H1 (cell line): ENCODE results near the gene CFAP61. TPM values are rescaled to one million over a fixed set of nuclear protein-coding genes. Genes with fewer than 3 reads are reported as not detected.

ENCODE experiments used
- CTCF ChIA-PET: fragments of 300-600 bp; sonication (Branson Sonifier 250); formaldehyde crosslinking; loops from one replicate; lab custom pipeline; 2021; ENCODE audit not compliant: partially characterized antibody; lab: Charles Lee
- POLR2A ChIA-PET: fragments of 300-600 bp; sonication (Branson Sonifier 250); formaldehyde crosslinking; loops from one replicate; lab custom pipeline; 2021; ENCODE audit warnings: inconsistent platforms; ENCODE audit not compliant: partially characterized antibody; lab: Charles Lee
- DNase-seq, 2 experiments: peaks; one replicate each; pipeline versions ENCODE4 v3.0.0 to v3.0.0-alpha.2; 2010 to 2022; ENCODE audit warnings: low spot score in 2 of 2, low read depth in 1 of 2, mixed read lengths in 1 of 2
- FAIRE-seq: peaks from 2 replicates; lab custom pipeline; 2011; peaks lifted over from hg19 to GRCh38; lab: Jason Lieb, UNC
- H2AFZ ChIP-seq: 2 replicates; pipeline ENCODE4 v1.8.1; 2012; ENCODE audit warnings: low read length, inconsistent platforms
- H2AK5ac ChIP-seq: 2 replicates; pipeline ENCODE4 v1.6.1; 2013; ENCODE audit warnings: low read depth, low read length
- H2BK120ac ChIP-seq: replicated peaks from 2 replicates; pipeline ENCODE3; 2013; ENCODE audit warnings: low read depth, low read length, inconsistent platforms
- H2BK12ac ChIP-seq: 2 replicates; pipeline ENCODE4 v1.6.1; 2013; ENCODE audit warnings: low read depth, low read length
- H2BK15ac ChIP-seq: 2 replicates; pipeline ENCODE4 v1.6.1; 2013; ENCODE audit warnings: low read length
- H2BK20ac ChIP-seq: 2 replicates; pipeline ENCODE4 v1.6.1; 2013; ENCODE audit warnings: low read length
- H2BK5ac ChIP-seq: 2 replicates; pipeline ENCODE4 v1.6.1; 2013; ENCODE audit warnings: low read depth, low read length
- H3K14ac ChIP-seq: 2 replicates; pipeline ENCODE4 v1.6.1; 2013; ENCODE audit warnings: inconsistent platforms; ENCODE audit not compliant: insufficient read length
- H3K18ac ChIP-seq: 2 replicates; pipeline ENCODE4 v1.6.1; 2013; ENCODE audit warnings: low read length; ENCODE audit errors: extremely low read depth
- H3K23ac ChIP-seq: 2 replicates; pipeline ENCODE4 v1.6.1; 2013; ENCODE audit warnings: inconsistent platforms; ENCODE audit not compliant: insufficient read length
- H3K23me2 ChIP-seq: 2 replicates; pipeline ENCODE4 v1.6.1; 2013; ENCODE audit warnings: low read depth, low read length
- H3K27ac ChIP-seq: 2 replicates; pipeline ENCODE4 v1.6.1; 2011; ENCODE audit warnings: low read depth, low read length, inconsistent platforms
- H3K27me3 ChIP-seq, 4 experiments: replicated peaks in 1 of 4; 1 replicate in 1 of 4; 2 replicates in 3 of 4; pipeline versions ENCODE4 v1.6.1 to v1.8.1; 2011 to 2013; ENCODE audit warnings: low read length in 3 of 4, mild to moderate bottlenecking in 3 of 4, inconsistent platforms in 2 of 4, mixed read lengths in 2 of 4, moderate library complexity in 1 of 4; ENCODE audit not compliant: control insufficient read depth in 3 of 4, insufficient read depth in 3 of 4; ENCODE audit errors: extremely low read depth in 1 of 4
- H3K36me3 ChIP-seq, 4 experiments: 2 replicates each; pipeline versions ENCODE4 v1.6.1 to v1.8.1; 2011 to 2013; ENCODE audit warnings: mild to moderate bottlenecking in 4 of 4, low read length in 3 of 4, moderate library complexity in 2 of 4, control low read depth in 1 of 4, inconsistent platforms in 1 of 4; ENCODE audit not compliant: insufficient read depth in 4 of 4, control insufficient read depth in 2 of 4
- H3K4ac ChIP-seq: replicated peaks from 2 replicates; pipeline ENCODE3; 2013; ENCODE audit warnings: low read length, low read depth, mixed read lengths, inconsistent platforms; ENCODE audit not compliant: insufficient read length
- H3K4me1 ChIP-seq, 4 experiments: replicated peaks in 1 of 4; 1 replicate in 1 of 4; 2 replicates in 3 of 4; pipeline versions ENCODE4 v1.6.1 to v1.8.1; 2011 to 2013; ENCODE audit warnings: low read length in 3 of 4, inconsistent platforms in 2 of 4, mixed read lengths in 1 of 4; ENCODE audit not compliant: insufficient read depth in 4 of 4, control insufficient read depth in 3 of 4
- H3K4me2 ChIP-seq, 2 experiments: 2 replicates each; pipeline versions ENCODE4 v1.6.1 to v1.8.1; 2011 to 2013; ENCODE audit warnings: low read depth in 2 of 2, low read length in 2 of 2, control low read depth in 1 of 2, inconsistent platforms in 1 of 2, mild to moderate bottlenecking in 1 of 2; ENCODE audit not compliant: insufficient read depth in 1 of 2
- H3K4me3 ChIP-seq, 4 experiments: fragments of 200-600, 300-600 bp in 1 of 4; sonication (generic), shearing (Covaris generic), sonication (Bioruptor Twin) in 1 of 4; 2 replicates each; pipeline versions ENCODE4 v1.5.1 to v1.8.1; 2011 to 2016; ENCODE audit warnings: low read length in 4 of 4, low read depth in 3 of 4, control low read depth in 2 of 4, inconsistent platforms in 2 of 4, mild to moderate bottlenecking in 2 of 4, mixed read lengths in 1 of 4, moderate library complexity in 1 of 4; ENCODE audit not compliant: insufficient read depth in 2 of 4; ENCODE audit errors: extremely low read depth in 1 of 4
- H3K56ac ChIP-seq: replicated peaks from 2 replicates; pipeline ENCODE3; 2013; ENCODE audit warnings: low read depth, mild to moderate bottlenecking, mixed read lengths, low read length, inconsistent platforms; ENCODE audit not compliant: insufficient read length
- H3K79me1 ChIP-seq: 2 replicates; pipeline ENCODE4 v1.6.1; 2013; ENCODE audit warnings: low read depth, low read length, control low read depth
- H3K79me2 ChIP-seq, 2 experiments: 2 replicates each; pipeline versions ENCODE4 v1.6.1 to v1.8.1; 2012 to 2013; ENCODE audit warnings: low read length in 2 of 2, mild to moderate bottlenecking in 2 of 2, inconsistent platforms in 1 of 2; ENCODE audit not compliant: insufficient read depth in 2 of 2, control insufficient read depth in 1 of 2
- H3K9ac ChIP-seq, 4 experiments: replicated peaks in 1 of 4; 1 replicate in 1 of 4; 2 replicates in 3 of 4; pipeline versions ENCODE4 v1.6.1 to v1.8.1; 2011 to 2013; ENCODE audit warnings: low read depth in 3 of 4, low read length in 3 of 4, control low read depth in 2 of 4, mild to moderate bottlenecking in 2 of 4, moderate library complexity in 2 of 4, inconsistent platforms in 1 of 4; ENCODE audit errors: extremely low read depth in 1 of 4
- H3K9me3 ChIP-seq, 2 experiments: 2 replicates each; pipeline versions ENCODE4 v1.6.1 to v1.8.1; 2012 to 2013; ENCODE audit warnings: mild to moderate bottlenecking in 2 of 2, moderate library complexity in 2 of 2, control low read depth in 1 of 2, inconsistent platforms in 1 of 2, low read depth in 1 of 2, low read length in 1 of 2, mixed read lengths in 1 of 2; ENCODE audit not compliant: insufficient read depth in 2 of 2
- H4K20me1 ChIP-seq, 2 experiments: replicated peaks in 1 of 2; 2 replicates each; pipeline versions ENCODE3 to v1.8.1; 2011 to 2013; ENCODE audit warnings: inconsistent platforms in 2 of 2, low read length in 2 of 2, mild to moderate bottlenecking in 1 of 2; ENCODE audit not compliant: insufficient read depth in 2 of 2, control insufficient read depth in 1 of 2
- H4K5ac ChIP-seq: 2 replicates; pipeline ENCODE4 v1.6.1; 2013; ENCODE audit warnings: low read length, low read depth, mixed read lengths, inconsistent platforms; ENCODE audit not compliant: insufficient read length
- H4K8ac ChIP-seq: 2 replicates; pipeline ENCODE4 v1.8.0; 2013; ENCODE audit warnings: mild to moderate bottlenecking, moderate library complexity, low read length, inconsistent platforms; ENCODE audit not compliant: insufficient read depth; ENCODE audit errors: extremely low read depth
- H4K91ac ChIP-seq: replicated peaks from 2 replicates; pipeline ENCODE3; 2013; ENCODE audit warnings: low read length, mixed read lengths, inconsistent platforms; ENCODE audit not compliant: insufficient read length
- ASH2L ChIP-seq: fragments of 200-600, 300-600 bp; sonication (generic); IDR thresholded peaks from one replicate; pipeline ENCODE4 v1.7.1; 2017; ENCODE audit warnings: low read length
- BCL11A ChIP-seq, 2 experiments: IDR thresholded peaks; one replicate each; pipeline ENCODE4 v1.6.1; 2011; ENCODE audit warnings: low read depth in 2 of 2, low read length in 2 of 2, mild to moderate bottlenecking in 2 of 2
- CREB1 ChIP-seq: IDR thresholded peaks from 2 replicates; pipeline ENCODE4 v1.6.1; 2012; ENCODE audit warnings: inconsistent platforms
- KDM4A ChIP-seq: IDR thresholded peaks from one replicate; pipeline ENCODE4 v1.7.1; 2012; ENCODE audit warnings: low read depth, mild to moderate bottlenecking, moderate library complexity, low read length, inconsistent platforms; ENCODE audit not compliant: severe bottlenecking
- KDM5A ChIP-seq: fragments of 200-600 bp; IDR thresholded peaks from 2 replicates; pipeline ENCODE4 v1.7.1; 2012; ENCODE audit warnings: mild to moderate bottlenecking, low read length, inconsistent platforms, mixed read lengths
- PHF8 ChIP-seq: fragments of 200-600 bp; sonication (generic); conservative IDR thresholded peaks from 2 replicates; pipeline ENCODE4 v1.7.1; 2012; ENCODE audit warnings: low read depth, mild to moderate bottlenecking, inconsistent platforms, low read length, moderate library complexity
- POLR2AphosphoS5 ChIP-seq: IDR thresholded peaks from 2 replicates; pipeline ENCODE4 v1.6.1; 2011; ENCODE audit warnings: low read depth, low read length
- RNF2 ChIP-seq: fragments of 200-900, 300-1000 bp; sonication (generic); IDR thresholded peaks from 2 replicates; pipeline ENCODE4 v1.7.1; 2016; ENCODE audit warnings: borderline replicate concordance, low read depth, mild to moderate bottlenecking, antibody characterized with exemption, low read length; ENCODE audit not compliant: poor library complexity, severe bottlenecking; ENCODE audit errors: missing control alignments
- SP2 ChIP-seq: IDR thresholded peaks from 2 replicates; pipeline ENCODE4 v1.6.1; 2012; ENCODE audit warnings: mild to moderate bottlenecking, low read length, inconsistent platforms
- SP4 ChIP-seq: IDR thresholded peaks from 2 replicates; pipeline ENCODE4 v1.6.1; 2012; ENCODE audit warnings: low read length, inconsistent platforms
- SRF ChIP-seq: IDR thresholded peaks from 2 replicates; pipeline ENCODE4 v1.6.1; 2011; ENCODE audit warnings: mild to moderate bottlenecking, low read depth, low read length, moderate library complexity
- TAF7 ChIP-seq: optimal IDR thresholded peaks from 2 replicates; pipeline ENCODE3; 2011; ENCODE audit warnings: low read depth, mild to moderate bottlenecking, inconsistent platforms, low read length, moderate library complexity, borderline replicate concordance
- TCF12 ChIP-seq: IDR thresholded peaks from 2 replicates; pipeline ENCODE4 v1.6.1; 2011; ENCODE audit warnings: low read depth, mild to moderate bottlenecking, low read length
- polyA plus RNA-seq, 7 experiments: library from polyadenylated mRNA; depleted of rRNA in 3 of 7; stranded (reverse) in 5 of 7; unstranded in 2 of 7; fragments of >200 nt in 5 of 7; fragments of 200-250 nt in 2 of 7; gene quantifications; 1 replicate in 5 of 7; 2 replicates in 1 of 7; 4 replicates in 1 of 7; pipeline versions ENCODE4 v1.2.1 to v1.2.3, GENCODE V29; 2011 to 2013; ENCODE audit warnings: missing spikeins in 2 of 7, mixed read lengths in 2 of 7
- total RNA-seq: library from RNA; stranded (reverse); fragmentation: NEBNext Ultra II Directional; extraction: Animal tissue kit (Norgen Biotek cat#: 25700); gene quantifications from 2 replicates; pipeline ENCODE4 v1.2.1, GENCODE V29; 2021

Gene CFAP61
- total and polyA plus RNA-seq, 2 of the 8 experiments (the other 6 are each of a cell fraction or from before 2014, with no cell fraction given), result 0.29 to 0.61 TPM

- H3K79me2 ChIP-seq, result peaks cover 13 to 75% of the 10 kb centered on the region in 2 experiments
- CTCF ChIA-PET, result no interaction called here
- TF ChIP-seq SP2 (no peak), TCF12 (no peak), PHF8 (no peak), SRF (no peak), CREB1 (no peak), ASH2L (no peak), KDM5A (no peak), RNF2 (no peak), BCL11A (IDR thresholded peaks at IDR 0.05; ENCODE audit: low read depth in 2 of 2, low read length in 2 of 2) (no peak), POLR2AphosphoS5 (no peak), TAF7 (no peak), SP4 (no peak), KDM4A (no peak)
These were observed 29.8 kb upstream of the CFAP61 start for GRCh38 chr20:20022498-20022897.

More at GRCh38 chr20:20022498-20022897, 29.8 kb upstream of the CFAP61 start:
- H3K23ac ChIP-seq, result no peak overlapping the region
- H2AFZ ChIP-seq, result no peak overlapping the region
- FAIRE-seq (no peak), DNase-seq (no peak)
- peaks cover 2 to 6% of the 10 kb centered on the region in 2 experiments for H4K20me1 ChIP-seq
- no peak overlapping the region for H3K56ac ChIP-seq
- H3K36me3 ChIP-seq, result peaks cover 0 to 8% (median 4%) of the 10 kb centered on the region in 4 experiments; a peak in 6 of 8 replicates
- H2BK5ac ChIP-seq, result no peak overlapping the region
- no peak overlapping the region for H3K4ac ChIP-seq
- no peaks in the 10 kb centered on the region for H3K27me3 ChIP-seq
- no peak overlapping the region for H2BK12ac ChIP-seq
- no peak overlapping the region for H4K5ac ChIP-seq
- no peak overlapping the region for H2BK15ac ChIP-seq
- H3K14ac ChIP-seq, result no peak overlapping the region
- no peak overlapping the region for H2AK5ac ChIP-seq
- H4K8ac ChIP-seq, result no peak overlapping the region
- H3K9ac ChIP-seq, result no peak overlapping the region
- H3K4me3 ChIP-seq, result no peak overlapping the region
- POLR2A ChIA-PET, result interaction anchor here (1.5 kb wide), 1 partner anchor 10 kb away, joined by 3 read pairs; no protein-coding TSS in a partner anchor
- peaks cover 36% of the 10 kb centered on the region for H3K79me1 ChIP-seq
- H3K18ac ChIP-seq, result no peak overlapping the region
- H3K4me1 ChIP-seq, result peaks cover 0 to 7% (median 2%) of the 10 kb centered on the region in 4 experiments; a peak in 3 of 7 replicates
- H3K9me3 ChIP-seq, result no peaks in the 10 kb centered on the region
- H3K23me2 ChIP-seq, result no peaks in the 10 kb centered on the region; the same call in 1 of the 2 replicates
- H3K27ac ChIP-seq, result no peak overlapping the region
- H3K4me2 ChIP-seq, result no peak overlapping the region
- no peak overlapping the region for H4K91ac ChIP-seq
- H2BK120ac ChIP-seq, result no peak overlapping the region
- no peak overlapping the region for H2BK20ac ChIP-seq
